G401 (cell line): ENCODE data around the gene STK33. TPM values are rescaled to one million over a fixed set of nuclear protein-coding genes. Genes with fewer than 3 reads are reported as not detected.

ENCODE experiments used
- DNase-seq: peaks from one replicate; pipeline ENCODE4 v3.0.0-alpha.2; 2015; ENCODE audit warnings: low spot score
- in situ Hi-C: cut with HindIII; loops from 2 replicates; pipeline ENCODE4 v1.10.0; 2016; ENCODE audit warnings: low sequenced_read_pairs, mixed read lengths
- total RNA-seq: library from RNA; depleted of rRNA; stranded (reverse); fragments of >200 nt; shearing (Covaris generic); gene quantifications from 2 replicates; pipeline ENCODE4 v1.2.3, GENCODE V29; 2014

Gene STK33
- total RNA-seq, 1 experiment from 2014 or later, result 10.0 TPM

DNA sequence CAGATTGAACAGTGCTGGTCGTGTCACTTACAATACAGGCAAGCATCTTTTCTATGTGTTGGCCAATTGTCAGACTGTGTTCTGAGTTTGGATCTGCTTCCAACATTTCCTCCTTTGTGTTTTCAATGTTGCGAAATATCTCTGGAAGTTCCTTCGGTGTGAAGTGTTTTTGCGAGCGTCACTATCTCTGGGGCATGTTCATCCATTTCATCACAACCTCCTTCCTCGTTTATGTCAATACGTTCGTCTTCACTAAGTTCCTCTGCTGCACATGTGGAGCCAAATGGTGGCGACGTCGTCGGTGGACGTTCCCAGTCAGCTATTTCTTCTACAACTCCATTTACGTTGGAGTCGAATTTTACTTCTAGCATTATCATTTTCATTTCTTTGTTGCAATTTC lies 230.1 kb downstream of the STK33 start:
- in situ Hi-C loops, result no loop called here
- no peak for DNase-seq

DNA sequence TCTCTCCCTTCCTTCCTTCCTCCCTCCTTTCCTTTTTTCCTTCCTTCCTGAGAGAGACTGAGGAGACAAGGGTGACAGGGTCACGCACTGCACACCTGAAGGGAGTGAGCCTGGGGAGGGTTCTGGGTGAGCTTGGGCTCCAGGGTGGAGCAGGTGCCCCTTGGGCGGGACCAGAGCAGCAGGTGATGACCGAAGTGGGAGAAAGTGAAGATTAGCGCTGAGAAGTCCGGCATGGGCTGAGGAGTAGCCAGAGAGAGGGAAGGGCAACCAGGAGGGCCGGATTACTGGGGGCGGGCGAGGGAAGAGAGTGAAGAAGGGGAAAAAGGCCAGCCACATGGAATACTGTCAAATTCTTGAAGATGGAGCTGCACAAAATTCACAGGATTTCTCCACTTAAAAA lies 231.1 kb downstream of the STK33 start:
- DNase-seq, result no peak
- in situ Hi-C loops, result no loop called here

DNA sequence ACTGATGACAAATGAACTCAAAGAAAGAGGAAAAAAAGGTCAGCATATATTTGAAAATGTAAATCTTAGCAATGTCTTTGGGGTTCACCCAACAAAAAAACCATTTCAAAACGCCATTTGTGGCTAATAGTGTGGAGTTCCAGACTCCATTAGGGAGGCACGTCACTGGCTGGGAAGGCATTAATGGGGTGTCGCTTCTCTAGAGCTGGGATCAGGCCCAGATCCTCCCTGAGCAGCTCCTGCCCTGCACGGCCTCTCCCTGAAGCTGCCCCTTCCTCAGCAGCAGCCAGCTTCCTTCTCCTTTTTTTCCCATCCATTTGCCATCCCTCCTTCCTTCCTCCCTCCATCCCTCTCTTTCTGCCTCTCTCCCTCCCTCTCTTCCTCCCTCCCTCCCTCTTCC lies 231.5 kb downstream of the STK33 start:
- no peak for DNase-seq
- in situ Hi-C loops, result no loop called here

DNA sequence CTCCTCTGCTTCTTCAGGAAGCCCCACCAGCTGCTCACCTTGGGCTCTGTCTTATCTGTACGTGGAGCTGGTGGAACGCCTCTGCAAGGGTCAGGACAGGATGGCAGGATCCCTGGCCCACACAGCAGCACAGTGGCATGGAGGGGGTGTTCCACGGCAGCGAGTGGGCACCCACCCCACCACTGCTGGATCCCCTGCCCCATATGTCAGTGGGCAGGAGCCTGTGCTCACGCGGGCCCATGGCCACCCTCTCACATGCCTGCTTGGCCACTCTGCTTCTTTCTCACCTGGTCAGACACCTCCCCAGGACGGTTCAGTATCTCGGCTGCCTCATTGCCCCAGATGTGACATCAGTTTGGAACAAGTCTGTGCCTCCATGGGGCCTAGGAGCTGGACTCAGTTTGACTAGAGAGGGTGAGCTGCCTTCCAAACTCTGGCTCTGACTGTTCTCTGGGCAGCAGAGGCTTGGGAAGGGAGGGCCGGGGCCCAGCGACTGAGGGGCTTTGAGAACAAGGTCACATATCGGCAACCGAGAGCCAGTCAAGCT lies 232.3 kb downstream of the STK33 start:
- in situ Hi-C loops, result no loop called here
- DNase-seq, result no peak

DNA sequence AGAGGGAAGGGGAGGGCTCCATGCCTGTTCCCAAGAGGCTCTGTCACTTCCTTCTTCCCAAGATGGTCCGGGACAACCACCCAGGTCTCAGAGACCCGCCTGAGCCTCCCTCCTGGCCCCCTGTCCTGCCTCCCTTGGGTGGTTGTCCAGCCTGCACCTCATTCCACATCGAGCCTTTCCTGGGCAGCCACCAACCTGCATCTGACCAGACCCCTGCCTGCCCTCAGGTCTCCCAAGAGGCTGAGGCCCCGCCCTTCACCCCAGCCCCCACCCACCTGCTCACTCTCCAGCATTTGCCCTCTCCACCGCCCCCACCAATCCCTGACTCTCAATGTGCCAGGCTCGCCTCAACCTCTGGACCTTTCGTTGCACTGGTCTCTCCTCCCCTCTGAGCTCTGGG lies 232.8 kb downstream of the STK33 start:
- in situ Hi-C loops, result no loop called here
- DNase-seq, result no peak

DNA sequence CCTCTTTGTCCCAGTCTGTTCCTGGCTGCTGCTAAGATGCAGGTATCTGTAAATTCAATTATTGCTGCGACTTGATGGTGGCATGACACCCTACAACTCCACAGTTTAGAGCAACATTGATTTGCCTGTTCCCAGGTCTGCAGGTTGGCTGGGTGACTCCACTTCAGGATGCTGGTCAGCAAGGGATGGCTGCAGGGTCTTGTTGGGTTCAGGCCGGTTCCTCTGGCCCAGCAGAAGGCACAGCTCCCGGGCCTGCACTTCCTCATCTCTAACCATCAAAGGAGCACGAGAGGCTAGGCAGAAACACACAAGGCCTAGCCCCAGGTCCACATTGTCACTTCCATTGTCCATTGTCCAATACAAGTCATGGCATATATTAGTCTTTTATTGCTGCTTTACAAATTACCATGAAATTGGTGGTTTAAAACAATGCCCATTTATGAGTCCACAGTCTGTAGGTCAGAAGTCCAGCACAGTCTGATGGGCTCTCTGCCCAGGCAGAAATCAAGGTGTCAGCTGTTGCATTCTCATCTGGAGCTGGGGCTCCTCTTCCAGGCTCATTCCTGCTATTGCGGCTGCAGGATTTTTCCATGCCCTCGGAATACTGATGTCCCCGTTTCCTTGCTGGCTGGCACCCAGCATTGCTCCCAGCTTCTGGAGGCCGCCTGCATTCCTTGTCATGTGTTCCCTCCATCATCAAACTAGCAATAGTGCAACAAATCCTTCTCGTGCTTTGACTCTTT lies 233.8 kb downstream of the STK33 start:
- no peak for DNase-seq
- in situ Hi-C loops, result no loop called here

DNA sequence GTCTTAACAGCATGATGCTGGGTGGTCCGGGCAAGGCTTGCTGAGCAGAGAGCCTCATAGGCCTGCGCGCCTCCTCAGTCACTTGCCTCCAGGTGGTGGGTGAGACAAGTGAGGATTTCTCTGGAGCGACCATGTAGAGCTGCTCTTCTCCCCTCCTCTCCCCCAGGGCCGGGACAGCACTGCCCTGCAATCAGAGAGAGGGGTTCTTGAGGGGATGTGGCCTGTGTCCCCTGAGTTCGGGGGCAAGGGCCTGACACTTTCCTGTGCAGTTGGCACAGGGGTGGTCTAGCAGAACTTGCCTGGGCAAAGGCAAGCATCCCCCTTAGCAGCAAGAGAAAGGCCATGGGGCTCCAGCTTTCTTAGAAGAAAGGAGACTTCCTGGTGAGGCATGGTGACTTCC lies 234.5 kb downstream of the STK33 start:
- no peak for DNase-seq

DNA sequence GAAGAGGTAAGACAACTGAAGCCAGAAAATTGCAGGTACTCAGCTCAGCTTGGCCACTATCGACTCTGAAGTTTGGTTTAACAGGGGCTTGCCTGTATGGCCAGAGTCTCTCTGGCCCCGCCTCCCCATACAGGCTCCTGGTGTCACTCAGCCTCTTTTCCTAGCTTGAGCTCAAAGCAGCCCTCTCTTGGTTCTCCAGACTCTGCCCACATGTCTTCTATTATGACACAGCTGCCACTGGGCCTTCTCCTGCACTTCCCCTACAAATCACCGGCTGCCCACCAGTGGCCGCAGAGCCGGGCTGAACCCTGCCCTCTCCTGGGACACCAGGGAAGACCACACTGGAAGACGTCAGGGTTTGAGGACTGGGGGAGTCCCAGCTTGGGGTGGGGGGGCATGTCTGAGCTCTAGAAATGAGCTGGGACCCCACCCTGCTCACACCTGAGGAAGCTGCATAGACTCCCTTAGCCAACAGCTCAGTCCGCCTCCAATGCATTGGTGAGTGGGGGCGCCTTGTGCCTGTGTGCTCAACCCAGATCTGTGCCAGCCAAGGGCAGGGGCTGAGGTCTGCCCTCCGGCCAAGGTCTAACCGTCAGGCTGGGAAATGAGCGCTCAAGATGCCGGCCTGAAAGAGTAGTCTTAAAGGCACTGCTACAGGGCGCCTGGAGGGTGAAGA lies 236.0 kb downstream of the STK33 start:
- DNase-seq, result no peak
- in situ Hi-C loops, result no loop called here

More for the DNA sequence above, 234.5 kb downstream of the STK33 start:
- in situ Hi-C loops, result no loop called here

DNA sequence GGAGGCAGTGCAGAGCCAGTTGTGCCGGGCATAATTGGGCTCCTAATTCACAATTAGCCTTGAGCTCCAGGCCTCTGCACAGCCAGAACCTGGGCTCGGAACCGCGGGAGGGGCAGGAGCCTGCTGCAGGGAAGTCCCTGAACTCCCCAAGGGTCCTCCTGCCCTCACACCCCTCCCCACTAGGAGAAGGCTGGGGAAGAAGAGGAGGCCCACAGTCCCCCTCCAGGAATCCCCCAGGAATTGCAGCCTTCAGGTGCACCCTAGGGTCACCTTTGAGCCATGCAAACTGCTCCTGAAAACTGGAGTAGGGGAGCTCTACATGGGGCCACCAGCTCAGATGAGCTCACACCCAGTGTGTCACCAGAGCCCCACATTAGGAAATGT lies 236.5 kb downstream of the STK33 start:
- DNase-seq, result no peak

DNA sequence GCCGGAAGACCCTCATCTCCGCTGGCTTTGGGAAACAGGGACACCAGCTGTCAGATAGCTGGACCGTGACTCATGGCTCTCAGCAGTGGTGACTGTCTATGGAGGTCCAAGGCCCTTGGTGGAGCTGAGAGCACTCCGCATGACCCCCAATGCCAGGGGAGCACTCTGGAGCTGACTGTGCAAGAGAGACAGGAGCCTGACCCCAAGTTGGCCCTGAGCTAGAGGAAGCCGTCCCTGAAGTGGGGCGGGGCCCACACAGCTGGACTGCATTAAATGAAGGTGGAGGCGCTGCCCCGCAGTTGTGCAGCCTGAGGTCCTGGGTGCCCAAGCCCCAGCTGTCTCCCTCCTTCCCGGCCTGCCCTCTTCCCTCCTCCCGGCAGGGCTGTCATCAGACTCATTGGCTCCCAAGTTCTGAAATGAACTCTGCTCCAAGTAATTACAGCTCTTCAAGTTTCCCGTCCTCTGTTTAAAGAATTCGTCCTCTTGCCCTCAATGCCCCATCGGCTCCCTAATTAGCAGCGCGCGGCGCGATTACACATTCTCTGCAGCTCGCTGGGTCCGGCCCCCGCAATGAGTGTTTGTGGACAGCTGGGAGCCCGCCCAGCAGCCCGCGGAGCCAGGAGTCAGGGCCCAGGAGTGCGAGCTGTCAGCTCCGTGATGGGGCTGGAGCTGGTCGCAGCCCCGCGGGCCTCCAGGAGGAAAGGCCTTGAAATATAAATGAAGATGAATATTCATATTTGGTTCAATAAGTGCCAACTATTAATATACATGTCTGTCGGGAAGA lies 237.1 kb downstream of the STK33 start:
- no peak for DNase-seq
- in situ Hi-C loops, result no loop called here

More for the DNA sequence above, 236.5 kb downstream of the STK33 start:
- in situ Hi-C loops, result no loop called here

DNA sequence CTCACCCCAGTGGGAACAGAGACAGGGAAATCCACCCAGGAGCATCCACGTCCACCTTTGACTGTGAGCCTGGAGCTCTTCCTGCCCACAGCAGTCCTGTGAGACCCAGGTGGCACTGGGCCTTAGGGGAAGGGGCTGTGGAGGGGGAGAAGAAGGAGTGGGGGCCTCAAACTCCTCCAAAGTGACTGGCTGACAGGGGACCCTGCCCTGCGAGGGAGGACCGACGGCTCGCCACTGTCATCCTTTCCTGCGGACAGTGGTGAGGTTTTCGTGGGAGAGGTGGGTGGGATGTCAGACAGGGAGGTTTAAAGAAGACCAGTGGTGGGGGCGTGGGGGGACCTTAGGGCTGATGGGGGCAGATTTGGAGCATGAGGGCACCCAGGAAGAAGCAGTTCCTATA lies 237.8 kb downstream of the STK33 start:
- in situ Hi-C loops, result no loop called here
- DNase-seq, result no peak

DNA sequence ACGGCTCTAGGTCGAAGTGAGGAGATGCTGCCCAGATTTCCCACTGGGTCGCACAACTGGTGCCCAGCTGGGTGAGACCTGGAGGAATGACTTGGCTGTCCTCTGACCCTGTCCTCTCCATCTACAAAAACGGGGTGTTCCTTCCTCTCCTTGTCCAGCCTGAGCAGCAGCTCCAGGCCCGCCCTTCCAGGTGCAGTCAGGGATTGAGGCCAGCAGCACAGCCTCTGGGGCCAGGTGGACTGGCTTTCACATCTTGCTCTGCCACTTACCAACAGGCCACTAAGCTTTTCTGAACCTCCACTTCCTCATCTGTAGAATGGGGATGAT lies 238.6 kb downstream of the STK33 start:
- in situ Hi-C loops, result no loop called here
- no peak for DNase-seq

DNA sequence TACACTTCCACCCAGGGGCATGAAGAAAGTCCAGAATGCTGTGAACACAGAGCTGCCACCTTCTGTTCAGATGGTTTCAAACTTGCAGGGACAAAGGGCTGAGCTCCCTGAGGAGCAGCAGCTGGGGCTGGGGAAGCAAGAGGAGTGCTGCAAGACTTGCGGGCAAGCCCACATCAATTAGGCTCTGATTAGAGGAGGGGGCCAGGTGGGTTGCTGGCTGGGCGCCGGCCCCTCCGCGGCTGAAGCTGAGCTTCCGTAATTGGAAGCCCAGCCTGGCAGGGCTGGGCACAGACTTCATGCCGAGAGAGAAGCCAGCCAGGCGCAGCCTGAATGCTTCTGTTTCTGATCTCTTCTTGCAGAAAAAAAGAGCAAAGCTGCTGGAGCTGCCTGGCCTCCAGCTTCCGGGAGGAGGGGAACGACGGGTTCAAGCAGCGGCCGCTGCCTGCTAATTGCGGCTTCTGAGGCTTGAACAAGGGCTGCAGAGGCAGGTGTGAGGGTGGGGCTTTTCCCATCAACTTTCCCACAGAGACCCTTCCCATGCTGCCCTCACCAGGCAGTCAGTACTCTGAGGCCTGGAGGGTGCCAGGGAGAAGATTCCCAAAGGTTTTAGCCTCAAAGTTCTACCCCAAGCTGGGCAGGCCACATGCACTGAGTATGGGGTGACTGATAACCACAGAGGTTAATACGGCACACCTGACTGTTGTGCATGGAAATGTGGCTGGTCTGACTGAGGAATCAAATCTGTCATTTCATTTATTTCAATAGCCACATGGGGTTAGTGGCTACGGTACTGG lies 239.2 kb downstream of the STK33 start:
- DNase-seq, result peak; percentile 27
- in situ Hi-C loops, result no loop called here

DNA sequence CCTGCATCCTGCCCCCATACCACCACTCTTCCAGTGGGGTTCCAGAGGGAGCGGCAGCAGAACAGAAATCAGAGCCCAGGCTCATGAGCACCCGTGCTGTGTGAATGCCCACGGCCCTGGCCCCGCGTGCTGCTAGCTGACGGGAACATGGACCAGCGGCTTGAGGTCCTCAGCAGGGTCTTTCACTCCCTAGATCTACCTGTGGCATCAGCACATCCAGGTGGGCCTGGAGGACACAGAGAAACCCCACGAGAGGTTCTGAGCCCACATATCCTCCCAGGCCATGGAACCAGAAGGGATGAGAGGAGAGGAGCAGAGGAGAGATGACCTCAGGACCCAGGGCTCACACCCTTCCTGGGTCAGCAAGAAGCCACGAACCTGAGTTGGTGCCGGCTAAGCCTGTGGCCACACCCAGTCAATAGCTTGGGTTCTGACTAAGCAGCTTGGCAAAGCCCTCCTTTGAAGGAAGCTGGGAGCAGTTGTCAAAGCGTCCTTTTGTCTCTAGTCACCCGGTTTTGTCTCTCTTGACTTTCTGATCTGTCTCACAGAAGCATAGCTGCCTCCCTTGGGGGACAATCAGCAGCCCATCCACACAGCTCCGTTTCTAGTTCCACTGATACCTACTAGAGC lies 241.0 kb downstream of the STK33 start:
- DNase-seq, result no peak

DNA sequence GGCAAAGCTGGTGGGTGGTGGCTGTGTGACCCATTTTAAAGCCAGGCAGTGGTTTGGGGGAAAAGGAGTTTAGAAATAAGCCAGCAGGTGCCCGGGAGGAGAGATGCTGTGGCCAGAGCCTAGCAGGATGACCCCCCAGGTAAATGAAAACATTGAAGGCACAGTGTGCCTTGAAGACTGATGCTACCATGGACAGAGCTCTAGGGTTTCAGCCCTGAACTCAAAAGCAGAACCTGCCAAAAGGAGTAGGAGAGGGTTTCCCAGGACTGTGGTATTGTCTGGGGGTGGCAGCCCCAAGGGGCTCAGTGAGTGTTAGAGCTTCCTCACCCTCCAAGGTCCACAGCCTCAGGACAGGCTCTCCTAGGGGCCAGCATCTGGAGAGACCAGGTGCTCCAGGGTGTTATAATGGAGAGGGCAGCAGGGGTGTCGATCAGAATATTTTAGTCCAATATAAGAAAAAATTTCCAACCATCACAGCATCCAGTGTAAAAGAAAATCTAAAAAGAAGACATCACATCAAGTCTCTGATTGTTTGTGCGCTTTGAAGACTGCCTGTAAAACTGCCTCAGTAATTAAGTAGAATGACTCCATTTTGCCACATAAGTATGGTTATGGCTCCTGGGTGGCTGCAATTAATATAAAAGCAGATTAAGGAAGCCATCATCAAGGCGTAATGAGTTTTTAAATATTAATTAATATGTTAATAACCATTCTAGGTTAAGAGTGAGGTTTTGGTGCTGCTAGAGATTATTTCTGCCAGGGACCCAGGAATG lies 241.7 kb downstream of the STK33 start:
- in situ Hi-C loops, result no loop called here
- DNase-seq, result no peak

More for the DNA sequence above, 241.0 kb downstream of the STK33 start:
- in situ Hi-C loops, result no loop called here

DNA sequence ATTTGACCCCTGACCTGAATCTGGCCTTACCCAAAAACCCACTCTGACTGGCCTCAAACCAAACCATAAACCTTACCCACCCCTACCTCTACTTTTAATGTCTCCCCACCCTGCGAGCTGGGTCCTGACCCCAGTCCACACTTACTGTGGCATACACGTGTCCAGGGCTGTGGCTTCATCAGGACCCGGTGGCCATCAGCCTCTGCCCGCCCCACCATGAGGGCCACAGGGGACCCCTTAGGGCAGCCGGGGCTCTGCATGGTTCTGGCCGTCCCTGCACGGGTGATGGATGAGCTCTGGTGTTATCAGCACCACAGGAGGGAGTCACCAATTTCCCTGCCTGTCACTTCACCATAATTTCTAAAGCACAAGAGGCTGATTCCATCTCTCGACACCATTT lies 242.8 kb downstream of the STK33 start:
- in situ Hi-C loops, result no loop called here
- DNase-seq, result no peak

DNA sequence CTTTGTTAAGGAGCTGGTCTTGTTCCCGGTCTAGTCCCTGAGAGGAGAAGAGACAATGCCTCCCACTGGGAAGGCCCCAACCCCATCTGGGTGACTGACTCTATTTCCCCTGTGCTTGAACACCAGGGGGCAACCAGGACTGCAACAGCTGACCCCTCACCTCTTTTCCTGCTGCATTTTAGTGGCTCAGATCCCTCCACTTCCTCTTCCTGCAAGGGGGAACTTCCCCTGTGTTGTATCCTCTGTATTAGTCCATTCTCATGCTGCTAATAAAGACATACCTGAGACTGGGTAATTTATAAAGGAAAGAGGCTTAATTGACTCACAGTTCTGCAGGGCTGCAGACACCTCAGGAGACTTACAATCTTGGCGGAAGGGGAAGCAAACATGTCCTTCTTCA lies 246.1 kb downstream of the STK33 start:
- in situ Hi-C loops, result no loop called here
- DNase-seq, result no peak

DNA sequence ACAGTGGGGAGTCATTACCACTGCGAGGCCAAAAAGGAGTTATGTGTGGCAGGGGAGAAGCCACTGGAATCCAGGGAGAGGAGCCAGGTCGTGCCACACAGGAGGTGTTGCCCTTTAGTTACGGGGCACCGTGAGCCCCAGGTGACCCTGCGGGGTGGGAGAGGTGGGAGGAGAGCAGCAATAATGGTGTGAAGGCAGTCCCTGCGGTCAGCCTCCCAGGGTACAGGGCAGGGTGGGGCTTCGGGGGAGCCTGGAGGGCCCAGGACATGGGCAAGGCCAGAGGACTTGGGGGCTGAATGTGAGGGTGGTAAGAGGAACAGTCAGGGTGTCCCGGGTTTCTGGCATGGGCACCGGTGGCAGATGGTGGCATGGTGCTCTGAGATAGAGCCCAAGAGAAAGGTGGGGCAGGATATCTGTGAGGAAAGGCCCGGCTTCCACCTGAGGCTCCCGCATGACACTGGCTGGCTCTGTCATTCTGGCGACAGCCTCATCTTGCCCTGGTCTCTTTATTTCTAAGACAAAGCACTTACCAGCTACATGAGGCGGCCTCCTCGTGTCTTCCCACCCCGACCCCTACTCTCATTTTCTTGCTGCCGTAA lies 247.8 kb downstream of the STK33 start:
- in situ Hi-C loops, result no loop called here
- peak; percentile 63 for DNase-seq
